MCF 10A (cell line): ENCODE results near the gene PFKFB4. TPM values are rescaled to one million over a fixed set of nuclear protein-coding genes. Genes with fewer than 3 reads are reported as not detected.
A peak's percentile ranks its signal among the peaks of the same experiment; 100 is the strongest.

Experiments
- BruUV-seq: library from RNA; stranded (reverse); fragments of 400-500 nt; replicated peaks from 2 replicates; lab custom pipeline; 2021; lab: Mats Ljungman, UMichigan
- CTCF ChIA-PET: fragments of 300-600 bp; sonication (Branson Sonifier 250); formaldehyde crosslinking; extraction: SDS; loops from one replicate; lab custom pipeline; 2021; ENCODE audit warnings: antibody characterized with exemption, inconsistent platforms; lab: Yijun Ruan, JAX
- POLR2A ChIA-PET: fragments of 300-600, 350-650 bp; sonication (Branson Sonifier 250); formaldehyde crosslinking; extraction: SDS; loops from one replicate; lab custom pipeline; 2020; ENCODE audit warnings: antibody characterized with exemption, inconsistent platforms; lab: Yijun Ruan, JAX
- DNase-seq: peaks from one replicate; pipeline ENCODE4 v3.0.0-alpha.2; 2018; ENCODE audit not compliant: unreplicated experiment
- H3K27ac Mint-ChIP-seq: one replicate; pipeline ENCODE4 v1.8.0; 2022; ENCODE audit warnings: mild to moderate bottlenecking, low read depth, mixed read lengths; ENCODE audit not compliant: unreplicated experiment
- H3K27me3 Mint-ChIP-seq: one replicate; pipeline ENCODE4 v1.8.0; 2022; ENCODE audit warnings: mixed read lengths; ENCODE audit not compliant: insufficient read depth, unreplicated experiment
- H3K36me3 Mint-ChIP-seq: one replicate; pipeline ENCODE4 v1.8.0; 2022; ENCODE audit warnings: mild to moderate bottlenecking, moderate library complexity, mixed read lengths; ENCODE audit not compliant: insufficient read depth, unreplicated experiment
- H3K4me1 Mint-ChIP-seq: one replicate; pipeline ENCODE4 v1.8.0; 2022; ENCODE audit warnings: mixed read lengths; ENCODE audit not compliant: insufficient read depth, unreplicated experiment
- H3K4me3 Mint-ChIP-seq: one replicate; pipeline ENCODE4 v1.8.0; 2022; ENCODE audit warnings: mild to moderate bottlenecking, moderate library complexity, mixed read lengths; ENCODE audit not compliant: unreplicated experiment
- H3K9me3 Mint-ChIP-seq: one replicate; pipeline ENCODE4 v1.8.0; 2022; ENCODE audit warnings: mixed read lengths; ENCODE audit not compliant: unreplicated experiment
- intact Hi-C: fragments of 100-400 bp; cut with micrococcal nuclease; formaldehyde crosslinking; loops from 2 replicates; pipeline ENCODE4 v1.14.1; 2022
- total RNA-seq: library from RNA; stranded (reverse); gene quantifications from 2 replicates; pipeline ENCODE4 v1.2.3, GENCODE V29; 2022
- TF ChIP-seq, protein P1 (sequence below): fragments of 200-600 bp; IDR thresholded peaks from one replicate; pipeline ENCODE4 v1.8.0; 2022; ENCODE audit warnings: antibody characterized with exemption, mild to moderate bottlenecking; ENCODE audit not compliant: unreplicated experiment

The PFKFB4 gene
- total RNA-seq, 1 experiment from 2014 or later: 4.6 TPM

DNA sequence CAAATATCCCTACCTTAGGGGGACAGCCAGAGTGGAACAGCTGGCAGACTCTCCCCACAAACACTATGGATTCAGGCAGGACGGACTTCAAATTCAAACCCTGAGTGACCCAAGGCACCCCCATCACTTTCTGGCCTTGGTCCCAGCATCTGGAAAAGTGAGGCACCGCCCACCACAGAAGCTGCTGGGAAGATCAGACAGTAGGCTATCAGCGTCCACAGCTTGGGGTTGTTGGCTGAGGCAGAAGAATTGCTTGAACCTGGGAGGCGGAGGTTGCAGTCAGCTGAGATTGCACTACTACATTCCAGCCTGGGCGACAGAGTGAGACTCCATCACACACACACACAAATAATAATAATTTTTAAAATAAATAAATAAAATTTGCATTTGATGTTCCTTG lies 8.5 kb downstream of the PFKFB4 start:
- Mint-ChIP-seq H3K27ac (no peak overlapping the region), H3K27me3 (no peaks in the 10 kb centered on the region), H3K4me1 (no peaks in the 10 kb centered on the region), H3K4me3 (no peak overlapping the region), H3K36me3 (peaks cover 5% of the 10 kb centered on the region), H3K9me3 (no peaks in the 10 kb centered on the region)
- intact Hi-C loops: loop anchor here (1.0 to 5.0 kb wide), 4 partner anchors 83 to 356 kb away; partner anchors contain the start of gene ATRIP
- TF ChIP-seq, protein P1, sequence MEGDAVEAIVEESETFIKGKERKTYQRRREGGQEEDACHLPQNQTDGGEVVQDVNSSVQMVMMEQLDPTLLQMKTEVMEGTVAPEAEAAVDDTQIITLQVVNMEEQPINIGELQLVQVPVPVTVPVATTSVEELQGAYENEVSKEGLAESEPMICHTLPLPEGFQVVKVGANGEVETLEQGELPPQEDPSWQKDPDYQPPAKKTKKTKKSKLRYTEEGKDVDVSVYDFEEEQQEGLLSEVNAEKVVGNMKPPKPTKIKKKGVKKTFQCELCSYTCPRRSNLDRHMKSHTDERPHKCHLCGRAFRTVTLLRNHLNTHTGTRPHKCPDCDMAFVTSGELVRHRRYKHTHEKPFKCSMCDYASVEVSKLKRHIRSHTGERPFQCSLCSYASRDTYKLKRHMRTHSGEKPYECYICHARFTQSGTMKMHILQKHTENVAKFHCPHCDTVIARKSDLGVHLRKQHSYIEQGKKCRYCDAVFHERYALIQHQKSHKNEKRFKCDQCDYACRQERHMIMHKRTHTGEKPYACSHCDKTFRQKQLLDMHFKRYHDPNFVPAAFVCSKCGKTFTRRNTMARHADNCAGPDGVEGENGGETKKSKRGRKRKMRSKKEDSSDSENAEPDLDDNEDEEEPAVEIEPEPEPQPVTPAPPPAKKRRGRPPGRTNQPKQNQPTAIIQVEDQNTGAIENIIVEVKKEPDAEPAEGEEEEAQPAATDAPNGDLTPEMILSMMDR: no peak
- DNase-seq: no peak
- no TSS peak for BruUV-seq
- CTCF ChIA-PET: interaction anchor here (0.6 to 3.9 kb wide), 17 partner anchors 9 to 324 kb away, joined by 3 to 36 read pairs (median 5); partner anchors contain the start of gene PFKFB4
- POLR2A ChIA-PET: no interaction called here

DNA sequence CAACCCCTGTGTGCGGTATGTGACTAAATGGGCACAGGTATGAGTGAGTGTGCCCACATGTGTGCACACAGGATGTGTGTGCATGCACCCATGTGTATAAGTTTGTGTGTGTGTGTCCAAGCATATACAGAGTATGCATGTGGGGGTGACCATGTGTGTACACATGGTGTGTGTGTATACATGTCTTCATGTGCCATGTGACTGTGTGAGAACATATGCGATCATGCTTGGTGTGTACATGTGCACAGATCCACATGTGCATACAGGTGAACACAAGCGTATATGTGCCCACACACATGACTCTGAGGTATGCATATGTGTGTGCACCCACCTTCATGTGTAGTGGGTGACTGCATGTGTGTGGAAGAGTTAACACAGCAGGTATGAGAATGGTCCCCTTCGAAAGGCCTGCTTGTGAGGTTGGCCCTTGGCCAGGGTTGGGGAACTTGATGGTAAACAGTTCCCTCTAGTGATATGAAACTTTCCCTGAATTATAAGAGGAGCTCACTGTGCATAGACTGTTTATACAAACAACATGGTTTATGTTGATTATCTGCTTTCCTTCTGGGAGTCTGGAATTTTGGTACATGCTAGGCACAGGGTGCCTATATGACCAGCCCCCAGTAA lies 10.3 kb downstream of the PFKFB4 start:
- no TSS peak for BruUV-seq
- POLR2A ChIA-PET: interaction anchor here (0.7 to 1.2 kb wide), 2 partner anchors 13 to 100 kb away, joined by 3 to 4 read pairs; partner anchors contain the start of gene ATRIP
- Mint-ChIP-seq H3K9me3 (no peaks in the 10 kb centered on the region), H3K36me3 (peaks cover 5% of the 10 kb centered on the region), H3K4me1 (no peaks in the 10 kb centered on the region), H3K4me3 (no peak overlapping the region), H3K27ac (peak overlapping the region; percentile 79), H3K27me3 (no peaks in the 10 kb centered on the region)
- CTCF ChIA-PET: interaction anchor here (0.6 to 1.4 kb wide), 2 partner anchors 9 to 11 kb away, joined by 3 to 4 read pairs; no protein-coding TSS in a partner anchor
- no peak for DNase-seq
- intact Hi-C loops: loop anchor here (5.0 kb wide), 2 partner anchors 99 to 354 kb away; partner anchors contain the start of gene ATRIP
- TF ChIP-seq, protein P1: no peak

DNA sequence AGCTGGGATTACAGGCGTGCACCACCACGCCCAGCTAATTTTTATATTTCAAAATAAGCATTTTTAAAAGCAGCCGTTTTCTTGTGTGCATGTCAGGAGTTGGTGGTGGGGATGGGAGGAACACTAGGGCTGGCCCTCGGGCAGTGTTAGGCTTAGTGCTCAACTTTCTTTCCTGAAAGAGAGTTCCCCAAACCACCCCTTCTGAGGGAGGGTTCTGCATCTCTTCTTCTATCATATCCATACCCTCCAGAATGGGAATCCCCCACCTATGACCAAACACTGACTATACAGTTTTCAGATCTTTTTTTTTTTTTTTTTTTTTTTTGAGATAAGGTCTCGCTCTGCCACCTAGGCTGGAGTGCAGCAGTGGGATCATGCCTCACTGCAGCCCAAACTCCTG lies 12.5 kb downstream of the PFKFB4 start:
- BruUV-seq: no TSS peak
- CTCF ChIA-PET: interaction anchor here (0.6 to 2.2 kb wide), 4 partner anchors 8 to 408 kb away, joined by 3 to 9 read pairs (median 5); no protein-coding TSS in a partner anchor

More for the DNA sequence above, 12.5 kb downstream of the PFKFB4 start:
- POLR2A ChIA-PET: no interaction called here
- H3K9me3 Mint-ChIP-seq: no peaks in the 10 kb centered on the region
- H3K4me1 Mint-ChIP-seq: no peaks in the 10 kb centered on the region
- intact Hi-C loops: no loop called here
- no peak for DNase-seq
- peaks cover 5% of the 10 kb centered on the region for H3K36me3 Mint-ChIP-seq
- H3K27me3 Mint-ChIP-seq: no peaks in the 10 kb centered on the region
- H3K4me3 Mint-ChIP-seq: no peak overlapping the region
- no peak overlapping the region for H3K27ac Mint-ChIP-seq
- TF ChIP-seq, protein P1: no peak
